HepG2 (cell line): Measurements from ENCODE around the gene DEPDC1B. TPM values are rescaled to one million over a fixed set of nuclear protein-coding genes. Genes with fewer than 3 reads are reported as not detected.

Experiments
- ATAC-seq: fragments of 200-7000 bp; cut with Tn5 transposase; 3 replicates; pipeline ENCODE4 v1.9.1; 2020; ENCODE audit warnings: mild to moderate bottlenecking, moderate library complexity
- BruUV-seq: library from RNA; stranded (reverse); fragments of 400-500 nt; replicated peaks from 2 replicates; lab custom pipeline; 2021; lab: Mats Ljungman, UMichigan
- CTCF ChIA-PET: fragments of 300-600 bp; formaldehyde crosslinking; extraction: SDS; loops from one replicate; lab custom pipeline; 2021; ENCODE audit warnings: low total read pairs, inconsistent platforms, low intra/inter-chr PET ratio; lab: Yijun Ruan, JAX
- POLR2A ChIA-PET: fragments of 350-600 bp; sonication (Branson Sonifier 250); formaldehyde crosslinking; loops from one replicate; lab custom pipeline; 2020; ENCODE audit warnings: antibody characterized with exemption, inconsistent platforms; lab: Yijun Ruan, JAX
- DNase-seq: peaks from one replicate; pipeline ENCODE4 v3.0.0-alpha.2; 2015; ENCODE audit warnings: low spot score
- FAIRE-seq: peaks from 3 replicates; lab custom pipeline; 2011; peaks lifted over from hg19 to GRCh38; lab: Jason Lieb, UNC
- H2AFZ ChIP-seq: one replicate; pipeline ENCODE4 v1.6.1; 2011; ENCODE audit warnings: low read length, inconsistent platforms
- H3K27ac ChIP-seq: fragments of 300-600 bp; 3 replicates; pipeline ENCODE4 v1.8.0; 2011; ENCODE audit warnings: mixed run types, mild to moderate bottlenecking, mixed read lengths, low read length, inconsistent platforms; ENCODE audit not compliant: insufficient read depth; ENCODE audit errors: extremely low read length
- H3K27me3 ChIP-seq, 2 experiments: fragments of 200-600 bp in 1 of 2; 2 replicates in 1 of 2; 3 replicates in 1 of 2; pipeline versions ENCODE4 v1.6.0 to v1.8.0; 2011; ENCODE audit warnings: low read length in 2 of 2, mild to moderate bottlenecking in 2 of 2, moderate library complexity in 2 of 2, inconsistent platforms in 1 of 2; ENCODE audit not compliant: insufficient read depth in 2 of 2, control insufficient read depth in 1 of 2
- H3K36me3 ChIP-seq, 2 experiments: fragments of 200-600 bp in 1 of 2; replicated peaks in 1 of 2; 2 replicates in 1 of 2; 3 replicates in 1 of 2; pipeline versions ENCODE4 v1.5.1 to v1.8.0; 2011; ENCODE audit warnings: low read length in 2 of 2, inconsistent platforms in 1 of 2; ENCODE audit not compliant: insufficient read depth in 2 of 2, control insufficient read depth in 1 of 2
- H3K4me1 ChIP-seq: 2 replicates; pipeline ENCODE4 v1.5.1; 2012; ENCODE audit warnings: low read length, inconsistent platforms; ENCODE audit not compliant: insufficient read depth
- H3K4me2 ChIP-seq: 2 replicates; pipeline ENCODE4 v1.6.0; 2011; ENCODE audit warnings: low read depth, low read length, inconsistent platforms
- H3K4me3 ChIP-seq, 3 experiments: fragments of 200-600 bp in 1 of 3; sonication (generic), shearing (Covaris generic) in 1 of 3; replicated peaks in 1 of 3; 2 replicates each; pipeline ENCODE4 v1.5.1; 2011 to 2016; ENCODE audit warnings: low read length in 3 of 3, inconsistent platforms in 2 of 3, low read depth in 2 of 3, mild to moderate bottlenecking in 2 of 3, control low read depth in 1 of 3, mixed read lengths in 1 of 3; ENCODE audit not compliant: insufficient read depth in 1 of 3
- H3K79me2 ChIP-seq: one replicate; pipeline ENCODE4 v1.6.1; 2011; ENCODE audit warnings: low read length, inconsistent platforms; ENCODE audit not compliant: insufficient read depth
- H3K9ac ChIP-seq: 2 replicates; pipeline ENCODE4 v1.6.0; 2011; ENCODE audit warnings: mild to moderate bottlenecking, low read depth, low read length, inconsistent platforms; ENCODE audit not compliant: insufficient read depth
- H3K9me3 ChIP-seq: 2 replicates; pipeline ENCODE4 v1.5.1; 2012; ENCODE audit warnings: mild to moderate bottlenecking, low read length
- H4K20me1 ChIP-seq: 2 replicates; pipeline ENCODE4 v1.6.0; 2011; ENCODE audit warnings: inconsistent platforms, mild to moderate bottlenecking, low read length, moderate library complexity; ENCODE audit not compliant: insufficient read depth
- GATA4 ChIP-seq: sonication (generic); IDR thresholded peaks from 2 replicates; pipeline ENCODE4 v1.6.1; 2016; ENCODE audit warnings: antibody characterized with exemption, low read depth, borderline replicate concordance
- GTF2F1 ChIP-seq: fragments of 150-350 bp; IDR thresholded peaks from 2 replicates; pipeline ENCODE4 v1.6.1; 2014; ENCODE audit warnings: low read length
- MAX ChIP-seq: IDR thresholded peaks from 2 replicates; pipeline ENCODE4 v1.6.1; 2012; ENCODE audit warnings: inconsistent platforms
- MTF1 ChIP-seq: sonication (generic); formaldehyde crosslinking; IDR thresholded peaks from 2 replicates; pipeline ENCODE4 v1.5.0; 2020; ENCODE audit warnings: missing genetic modification reagents
- NCOR1 ChIP-seq: fragments of 200-600 bp; sonication (generic); IDR thresholded peaks from 2 replicates; pipeline ENCODE4 v1.7.0; 2017; ENCODE audit warnings: antibody characterized with exemption, low read length, borderline replicate concordance
- NR2F2 ChIP-seq: IDR thresholded peaks from 2 replicates; pipeline ENCODE4 v1.6.1; 2012; ENCODE audit warnings: low read depth, inconsistent platforms, borderline replicate concordance
- RBM39 ChIP-seq: fragments of 200-400 bp; formaldehyde crosslinking; IDR thresholded peaks from one replicate; pipeline ENCODE4 v1.6.1; 2018; ENCODE audit warnings: antibody characterized with exemption, mild to moderate bottlenecking, low read depth, low read length; ENCODE audit not compliant: poor library complexity, severe bottlenecking
- SOX13 ChIP-seq, 3 experiments: fragments of 450-650 bp in 1 of 3; sonication (generic) in 1 of 3; formaldehyde crosslinking in 1 of 3; IDR thresholded peaks in 2 of 3; conservative IDR thresholded peaks in 1 of 3; 2 replicates each; pipeline versions ENCODE4 v1.5.0 to v1.6.1; 2016 to 2020; ENCODE audit warnings: antibody characterized with exemption in 1 of 3, mild to moderate bottlenecking in 1 of 3, missing compliant biosample characterization in 1 of 3, missing genetic modification reagents in 1 of 3, moderate library complexity in 1 of 3
- TAF1 ChIP-seq: sonication (generic); formaldehyde crosslinking; IDR thresholded peaks from 2 replicates; pipeline ENCODE4 v1.4.0; 2020; ENCODE audit warnings: missing genetic modification reagents
- ZBTB20 ChIP-seq: sonication (generic); formaldehyde crosslinking; IDR thresholded peaks from 2 replicates; pipeline ENCODE4 v1.8.1; 2023; ENCODE audit warnings: missing genetic modification reagents, low read depth, mild to moderate bottlenecking, borderline replicate concordance
- ZFP37 ChIP-seq: sonication (generic); formaldehyde crosslinking; IDR thresholded peaks from 2 replicates; pipeline ENCODE4 v1.4.0; 2020; ENCODE audit warnings: missing genetic modification reagents, borderline replicate concordance
- ZNF263 ChIP-seq: sonication (generic); formaldehyde crosslinking; IDR thresholded peaks from 2 replicates; pipeline ENCODE4 v1.4.0; 2020; ENCODE audit warnings: missing genetic modification reagents
- ZNF432 ChIP-seq: sonication (generic); formaldehyde crosslinking; IDR thresholded peaks from 2 replicates; pipeline ENCODE4 v1.5.0; 2020; ENCODE audit warnings: missing genetic modification reagents, mild to moderate bottlenecking, borderline replicate concordance
- ZSCAN22 ChIP-seq: sonication (generic); formaldehyde crosslinking; IDR thresholded peaks from 2 replicates; pipeline ENCODE4 v1.4.0; 2020; ENCODE audit warnings: mild to moderate bottlenecking, missing genetic modification reagents
- WGBS: methylation state at CpG from one replicate; pipeline ENCODE4 v1.1.6; 2017; ENCODE audit warnings: low lambda C conversion rate; 5-methylcytosine and 5-hydroxymethylcytosine counted together
- in situ Hi-C: cut with HindIII; loops from 2 replicates; pipeline ENCODE4 v1.10.0; 2017; ENCODE audit warnings: low pct_unique_long_range_greater_than_20kb; ENCODE audit not compliant: extremely low pct_ligation_motif_present
- intact Hi-C: fragments of 100-400 bp; cut with micrococcal nuclease; formaldehyde crosslinking; loops from one replicate; pipeline ENCODE4 v1.10.0; 2022; ENCODE audit not compliant: unreplicated experiment
- polyA plus RNA-seq, 8 experiments: library from polyadenylated mRNA; depleted of rRNA in 3 of 8; stranded (reverse) in 7 of 8; unstranded in 1 of 8; fragments of >200 nt; fragmentation: Illumina TruSeq in 4 of 8; extraction: Trizol in 4 of 8; gene quantifications; 2 replicates each; pipeline versions ENCODE4 v1.2.1 to v1.2.3, GENCODE V29; 2011 to 2016; ENCODE audit warnings: low read depth in 4 of 8, missing spikeins in 1 of 8, mixed read lengths in 1 of 8; ENCODE audit not compliant: insufficient read depth in 1 of 8
- total RNA-seq, 5 experiments: library from RNA; depleted of rRNA; stranded (reverse); fragments of >200 nt; fragmentation: Illumina TruSeq; extraction: Trizol; gene quantifications; 2 replicates each; pipeline ENCODE4 v1.2.3, GENCODE V29; 2016; ENCODE audit warnings: low read depth in 1 of 5
- TF ChIP-seq, protein P1 (sequence below): sonication (generic); formaldehyde crosslinking; IDR thresholded peaks from 2 replicates; pipeline ENCODE4 v1.4.0; 2020; ENCODE audit warnings: missing genetic modification reagents, borderline replicate concordance
- TF ChIP-seq, protein P2 (sequence below): sonication (generic); formaldehyde crosslinking; IDR thresholded peaks from 2 replicates; pipeline ENCODE4 v1.8.1; 2023; ENCODE audit warnings: mild to moderate bottlenecking, moderate library complexity, missing genetic modification reagents
- TF ChIP-seq, protein P3 (sequence below): sonication (generic); formaldehyde crosslinking; conservative IDR thresholded peaks from 2 replicates; pipeline ENCODE4 v1.4.0; 2020; ENCODE audit warnings: missing genetic modification reagents

DEPDC1B gene
- total and polyA plus RNA-seq, 2 of the 13 experiments (the other 11 are each of a cell fraction or from before 2014, with no cell fraction given): 29.5 to 51.3 TPM

DNA sequence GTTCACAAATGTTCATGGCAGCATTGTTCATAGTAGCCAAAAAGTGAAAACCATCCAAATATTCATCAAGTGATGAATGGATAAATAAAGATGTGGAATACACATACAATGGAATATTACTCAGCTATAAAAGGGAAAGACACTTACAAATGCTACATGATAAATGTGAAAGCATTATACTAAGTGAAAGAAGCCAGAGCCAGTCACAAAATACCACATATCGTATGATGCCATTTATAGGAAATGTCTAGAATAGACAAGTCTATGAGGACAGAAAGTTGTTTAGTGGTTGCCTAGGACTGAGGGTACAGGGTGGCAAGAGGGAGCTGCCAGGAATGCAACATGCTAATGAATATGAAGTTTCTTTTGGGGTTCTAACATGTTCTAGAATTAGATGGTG lies 148.7 kb downstream of the DEPDC1B start (continued):
- TF ChIP-seq, protein P1, sequence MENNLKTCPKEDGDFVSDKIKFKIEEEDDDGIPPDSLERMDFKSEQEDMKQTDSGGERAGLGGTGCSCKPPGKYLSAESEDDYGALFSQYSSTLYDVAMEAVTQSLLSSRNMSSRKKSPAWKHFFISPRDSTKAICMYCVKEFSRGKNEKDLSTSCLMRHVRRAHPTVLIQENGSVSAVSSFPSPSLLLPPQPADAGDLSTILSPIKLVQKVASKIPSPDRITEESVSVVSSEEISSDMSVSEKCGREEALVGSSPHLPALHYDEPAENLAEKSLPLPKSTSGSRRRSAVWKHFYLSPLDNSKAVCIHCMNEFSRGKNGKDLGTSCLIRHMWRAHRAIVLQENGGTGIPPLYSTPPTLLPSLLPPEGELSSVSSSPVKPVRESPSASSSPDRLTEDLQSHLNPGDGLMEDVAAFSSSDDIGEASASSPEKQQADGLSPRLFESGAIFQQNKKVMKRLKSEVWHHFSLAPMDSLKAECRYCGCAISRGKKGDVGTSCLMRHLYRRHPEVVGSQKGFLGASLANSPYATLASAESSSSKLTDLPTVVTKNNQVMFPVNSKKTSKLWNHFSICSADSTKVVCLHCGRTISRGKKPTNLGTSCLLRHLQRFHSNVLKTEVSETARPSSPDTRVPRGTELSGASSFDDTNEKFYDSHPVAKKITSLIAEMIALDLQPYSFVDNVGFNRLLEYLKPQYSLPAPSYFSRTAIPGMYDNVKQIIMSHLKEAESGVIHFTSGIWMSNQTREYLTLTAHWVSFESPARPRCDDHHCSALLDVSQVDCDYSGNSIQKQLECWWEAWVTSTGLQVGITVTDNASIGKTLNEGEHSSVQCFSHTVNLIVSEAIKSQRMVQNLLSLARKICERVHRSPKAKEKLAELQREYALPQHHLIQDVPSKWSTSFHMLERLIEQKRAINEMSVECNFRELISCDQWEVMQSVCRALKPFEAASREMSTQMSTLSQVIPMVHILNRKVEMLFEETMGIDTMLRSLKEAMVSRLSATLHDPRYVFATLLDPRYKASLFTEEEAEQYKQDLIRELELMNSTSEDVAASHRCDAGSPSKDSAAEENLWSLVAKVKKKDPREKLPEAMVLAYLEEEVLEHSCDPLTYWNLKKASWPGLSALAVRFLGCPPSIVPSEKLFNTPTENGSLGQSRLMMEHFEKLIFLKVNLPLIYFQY (CRISPR knock-in tag): no peak
- no peak for TF ChIP-seq NCOR1
- TF ChIP-seq MAX: no peak
- no peak for TF ChIP-seq GATA4
- TF ChIP-seq TAF1 (CRISPR knock-in tag): no peak
- no peak for TF ChIP-seq RBM39
- no peak for TF ChIP-seq MTF1 (CRISPR knock-in tag)
- TF ChIP-seq ZBTB20 (CRISPR knock-in tag): no peak
- no peak for TF ChIP-seq ZSCAN22

DNA sequence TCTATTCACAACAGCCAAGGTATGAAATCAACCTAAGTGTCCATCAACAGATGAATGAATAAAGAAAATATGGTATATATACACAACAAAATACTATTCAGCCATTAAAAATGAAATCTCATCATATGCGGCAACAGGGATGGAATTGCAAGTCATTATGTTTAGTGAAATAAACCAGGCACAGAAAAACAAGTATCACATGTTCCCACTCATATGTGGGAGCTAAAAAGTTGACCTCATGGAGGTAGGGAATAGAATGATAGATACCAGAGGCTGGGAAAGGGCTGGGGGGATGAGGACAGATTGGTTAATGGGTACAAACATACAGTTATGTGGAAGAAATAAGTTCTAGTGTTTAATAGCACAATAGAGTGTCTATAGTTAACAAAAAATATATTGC lies 149.7 kb downstream of the DEPDC1B start:
- in situ Hi-C loops: no loop called here
- Histone ChIP-seq H3K27ac (no peak overlapping the region), H3K36me3 (no peaks in the 10 kb centered on the region; a peak in 1 of 5 replicates), H3K4me2 (no peak overlapping the region), H3K79me2 (no peaks in the 10 kb centered on the region), H3K9me3 (no peaks in the 10 kb centered on the region), H2AFZ (no peak overlapping the region), H3K4me3 (no peak overlapping the region), H4K20me1 (no peaks in the 10 kb centered on the region), H3K4me1 (no peaks in the 10 kb centered on the region), H3K9ac (no peak overlapping the region), H3K27me3 (no peaks in the 10 kb centered on the region)
- DNase-seq (no peak), ATAC-seq (no peak), FAIRE-seq (no peak)
- 98% methylated on average over 1 of the region's 1 CpG for WGBS
- intact Hi-C loops: no loop called here
- BruUV-seq: no TSS peak
- CTCF ChIA-PET: no interaction called here
- POLR2A ChIA-PET: no interaction called here
- TF ChIP-seq ZNF263 (CRISPR knock-in tag): no peak
- TF ChIP-seq NR2F2: no peak
- TF ChIP-seq ZFP37: no peak
- no peak for TF ChIP-seq GTF2F1
- no peak for TF ChIP-seq ZNF432 (CRISPR knock-in tag)
- TF ChIP-seq SOX13 (IDR thresholded peaks at IDR 0.05): no peak
- TF ChIP-seq SOX13 (CRISPR knock-in tag; conservative IDR thresholded peaks at IDR 0.05 in 1 of 2, IDR thresholded peaks at IDR 0.05 in 1 of 2): no peak
- TF ChIP-seq, protein P2, sequence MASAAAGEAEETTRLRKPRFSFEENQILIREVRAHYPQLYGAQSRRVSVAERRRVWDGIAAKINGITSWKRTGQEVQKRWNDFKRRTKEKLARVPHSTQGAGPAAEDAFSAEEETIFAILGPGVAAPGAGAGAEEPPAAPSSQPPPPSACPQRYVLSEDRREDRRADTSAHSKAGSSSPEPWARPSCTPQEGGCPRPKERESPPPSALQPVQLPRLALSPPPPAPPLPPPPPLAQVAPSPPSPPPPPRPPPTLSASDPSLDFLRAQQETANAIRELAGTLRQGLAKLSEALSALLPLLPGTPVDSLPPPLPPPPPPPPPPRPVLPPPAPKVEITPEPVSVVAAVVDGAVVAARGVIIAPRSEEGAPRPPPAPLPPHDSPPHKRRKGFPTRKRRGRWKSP (CRISPR knock-in tag): no peak
- TF ChIP-seq, protein P3, sequence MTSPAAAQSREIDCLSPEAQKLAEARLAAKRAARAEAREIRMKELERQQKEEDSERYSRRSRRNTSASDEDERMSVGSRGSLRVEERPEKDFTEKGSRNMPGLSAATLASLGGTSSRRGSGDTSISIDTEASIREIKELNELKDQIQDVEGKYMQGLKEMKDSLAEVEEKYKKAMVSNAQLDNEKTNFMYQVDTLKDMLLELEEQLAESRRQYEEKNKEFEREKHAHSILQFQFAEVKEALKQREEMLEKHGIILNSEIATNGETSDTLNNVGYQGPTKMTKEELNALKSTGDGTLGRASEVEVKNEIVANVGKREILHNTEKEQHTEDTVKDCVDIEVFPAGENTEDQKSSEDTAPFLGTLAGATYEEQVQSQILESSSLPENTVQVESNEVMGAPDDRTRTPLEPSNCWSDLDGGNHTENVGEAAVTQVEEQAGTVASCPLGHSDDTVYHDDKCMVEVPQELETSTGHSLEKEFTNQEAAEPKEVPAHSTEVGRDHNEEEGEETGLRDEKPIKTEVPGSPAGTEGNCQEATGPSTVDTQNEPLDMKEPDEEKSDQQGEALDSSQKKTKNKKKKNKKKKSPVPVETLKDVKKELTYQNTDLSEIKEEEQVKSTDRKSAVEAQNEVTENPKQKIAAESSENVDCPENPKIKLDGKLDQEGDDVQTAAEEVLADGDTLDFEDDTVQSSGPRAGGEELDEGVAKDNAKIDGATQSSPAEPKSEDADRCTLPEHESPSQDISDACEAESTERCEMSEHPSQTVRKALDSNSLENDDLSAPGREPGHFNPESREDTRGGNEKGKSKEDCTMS (CRISPR knock-in tag): no peak
